GM19351 (cell line): ENCODE results near the gene RBM33.
"Not testable (repeated sequence)": the region's sequence is repeated elsewhere in the genome, so short reads cannot be mapped to it uniquely, and the experiment has no call there.

ENCODE experiments used
- ATAC-seq: cut with Tn5 transposase; IDR thresholded peaks from one replicate; pipeline ENCODE4 v1.9.1; 2021; ENCODE audit warnings: mild to moderate bottlenecking, moderate library complexity; ENCODE audit not compliant: unreplicated experiment

The RBM33 gene

GRCh38 chr7:155685791-155686160, 41.3 kb downstream of the RBM33 start:
- ATAC-seq = no peak

- ATAC-seq = not testable (repeated sequence)
These were observed 42.3 kb downstream of the RBM33 start for GRCh38 chr7:155686620-155687324.

DNA sequence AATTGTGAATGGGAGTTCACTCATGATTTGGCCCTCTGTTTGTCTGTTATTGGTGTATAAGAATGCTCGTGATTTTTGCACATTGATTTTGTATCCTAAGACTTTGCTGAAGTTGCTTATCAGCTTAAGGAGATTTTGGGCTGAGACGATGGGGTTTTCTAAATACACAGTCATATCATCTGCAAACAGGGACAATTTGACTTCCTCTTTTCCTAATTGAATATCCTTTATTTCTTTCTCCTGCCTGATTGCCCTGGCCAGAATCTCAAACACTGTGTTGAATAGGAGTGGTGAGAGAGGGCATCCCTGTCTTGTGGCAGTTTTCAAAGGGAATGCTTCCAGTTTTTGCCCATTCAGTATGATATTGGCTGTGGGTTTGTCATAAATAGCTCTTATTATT, 43.8 kb downstream of the RBM33 start:
- not testable (repeated sequence) for ATAC-seq

- not testable (repeated sequence) for ATAC-seq
These were observed 46.2 kb downstream of the RBM33 start for GRCh38 chr7:155690655-155691054.

- ATAC-seq = no peak
These were observed 47.9 kb downstream of the RBM33 start for GRCh38 chr7:155692317-155692716.

GRCh38 chr7:155693826-155694225, 49.4 kb downstream of the RBM33 start:
- ATAC-seq = no peak

GRCh38 chr7:155694851-155695250, 50.4 kb downstream of the RBM33 start:
- ATAC-seq = no peak

DNA sequence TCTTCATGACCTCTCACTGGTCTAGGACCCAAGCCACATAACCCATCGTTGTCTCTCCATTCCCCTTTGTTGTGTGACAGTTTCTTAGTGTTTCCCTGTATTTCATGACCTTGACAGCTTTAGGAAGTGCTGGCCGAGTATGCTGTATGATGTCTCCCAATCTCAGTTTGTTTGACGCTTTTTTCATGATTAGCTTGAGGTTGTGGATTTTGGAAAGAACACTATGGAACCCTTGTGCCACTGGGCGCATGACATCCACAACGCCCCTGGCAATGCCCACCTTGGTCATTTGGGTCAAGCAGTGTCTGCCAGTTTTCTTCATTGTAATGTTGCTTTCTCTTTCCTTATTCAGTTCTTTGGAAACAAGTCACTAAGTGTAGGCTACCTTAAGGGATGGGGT, 52.3 kb downstream of the RBM33 start:
- no peak for ATAC-seq

DNA sequence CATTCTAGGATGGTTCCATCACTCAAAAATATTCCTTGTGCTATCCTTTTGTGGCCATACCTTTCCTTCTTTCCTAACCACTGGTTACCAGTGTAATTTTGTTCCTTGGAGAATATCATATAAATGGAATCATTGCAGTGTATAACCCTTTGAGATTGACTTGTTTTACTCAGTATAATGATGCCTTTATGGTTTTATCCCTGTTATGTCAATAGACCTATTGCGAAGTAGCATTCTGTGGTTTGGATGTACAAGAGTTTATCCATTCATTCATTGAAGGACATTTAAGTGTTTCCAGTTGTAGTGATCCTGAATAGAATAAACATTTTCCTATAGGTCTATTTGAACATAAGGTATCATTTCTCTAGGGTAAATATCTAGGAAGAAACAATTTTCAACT, 54.2 kb downstream of the RBM33 start:
- ATAC-seq = no peak

DNA sequence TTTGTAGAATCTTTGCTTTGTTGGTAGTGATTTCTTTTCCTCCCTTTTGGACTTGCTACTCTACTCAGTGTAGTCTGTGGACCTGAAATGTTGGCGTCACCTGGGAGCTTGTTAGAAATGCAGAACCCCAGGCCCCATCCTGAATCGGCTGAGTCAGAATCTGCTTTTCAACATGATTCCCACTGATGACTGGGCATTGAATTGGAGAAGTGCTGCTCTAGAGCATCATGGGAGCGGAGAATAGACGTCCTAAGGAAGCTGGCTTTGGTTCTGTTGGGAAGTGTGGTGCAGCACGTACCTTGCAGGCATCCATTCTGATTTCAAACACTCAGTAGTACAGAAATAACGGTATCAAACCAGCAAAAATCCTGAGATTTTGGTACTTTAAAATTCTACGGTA, 54.7 kb downstream of the RBM33 start:
- no peak for ATAC-seq

GRCh38 chr7:155700847-155701246, 56.4 kb downstream of the RBM33 start:
- ATAC-seq = no peak

DNA sequence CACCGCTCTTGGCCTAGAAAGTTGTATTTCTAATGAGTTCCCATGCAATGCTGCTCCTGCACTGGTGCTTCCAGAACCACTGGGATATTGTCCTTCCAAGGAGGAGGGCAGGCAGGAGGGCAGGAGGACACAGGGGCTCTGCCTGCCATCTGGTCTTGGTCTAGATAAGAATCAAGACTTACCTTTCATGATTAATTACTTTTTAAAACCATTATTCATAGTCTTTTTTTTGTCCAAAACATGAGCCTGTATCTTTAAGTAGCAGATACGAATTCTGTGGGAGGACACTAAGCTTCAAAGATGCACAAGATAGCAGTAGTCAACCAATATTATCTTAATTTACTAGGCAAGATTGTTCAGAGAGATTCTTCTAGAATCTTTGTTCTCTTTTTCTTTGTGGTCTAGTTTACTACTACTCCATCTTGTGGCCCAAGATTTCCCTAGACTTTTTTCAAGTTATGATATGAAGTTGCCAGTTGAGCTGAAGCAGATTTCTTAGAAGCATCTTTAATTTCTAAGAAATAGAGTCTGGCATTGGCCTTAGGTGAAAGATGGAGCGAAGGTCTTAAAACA, 57.6 kb downstream of the RBM33 start:
- ATAC-seq = no peak

DNA sequence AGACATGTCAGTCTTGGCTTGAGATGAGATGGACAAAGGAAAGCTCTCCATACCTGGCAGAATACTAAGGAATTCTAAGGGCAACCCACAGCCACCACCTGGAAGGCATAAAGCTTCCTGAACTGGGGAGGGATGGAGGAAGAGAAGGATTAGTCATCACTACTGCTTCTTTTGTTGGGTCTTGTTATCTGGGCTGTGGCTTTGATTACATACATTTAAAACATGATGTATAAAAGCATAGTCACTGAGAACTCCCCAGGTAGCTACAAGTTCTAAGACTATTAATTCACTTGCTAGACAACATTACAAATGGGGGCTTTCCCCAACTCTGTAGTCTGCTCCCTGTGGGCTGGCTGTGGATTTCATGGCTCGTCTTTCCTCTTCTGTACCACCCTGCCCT, 58.2 kb downstream of the RBM33 start:
- ATAC-seq = no peak

GRCh38 chr7:155705623-155706360, 61.3 kb downstream of the RBM33 start:
- ATAC-seq = no peak

DNA sequence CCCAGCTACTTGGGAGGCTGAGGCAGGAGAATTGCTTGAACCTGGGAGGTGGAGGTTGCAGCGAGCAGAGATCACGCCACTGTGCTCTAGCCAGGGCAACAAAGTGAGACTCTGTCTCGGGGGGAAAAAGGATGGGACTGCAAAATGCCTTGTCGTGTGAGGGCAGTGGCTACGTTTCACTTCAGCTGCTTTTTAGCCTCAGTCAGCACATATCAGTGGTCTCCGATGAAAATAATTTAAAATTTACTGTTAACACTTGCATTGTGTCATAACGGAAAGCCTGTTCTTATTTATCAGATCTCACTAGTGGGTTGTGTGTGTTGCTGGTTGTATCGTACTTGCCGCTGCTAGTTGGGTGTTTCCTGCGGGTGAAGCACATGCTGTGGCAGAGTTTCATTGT, 61.9 kb downstream of the RBM33 start:
- no peak for ATAC-seq

- ATAC-seq = no peak
These were observed 65.0 kb downstream of the RBM33 start for GRCh38 chr7:155709453-155709852.

GRCh38 chr7:155710031-155710430, 65.6 kb downstream of the RBM33 start:
- ATAC-seq = no peak

- peak; percentile 66 for ATAC-seq
These were observed 66.1 kb downstream of the RBM33 start for GRCh38 chr7:155710530-155710929.

GRCh38 chr7:155711081-155711480, 66.6 kb downstream of the RBM33 start:
- no peak for ATAC-seq

- ATAC-seq = no peak
These were observed 68.9 kb downstream of the RBM33 start for GRCh38 chr7:155713384-155713783.

- no peak for ATAC-seq
These were observed 70.2 kb downstream of the RBM33 start for GRCh38 chr7:155714702-155715101.

DNA sequence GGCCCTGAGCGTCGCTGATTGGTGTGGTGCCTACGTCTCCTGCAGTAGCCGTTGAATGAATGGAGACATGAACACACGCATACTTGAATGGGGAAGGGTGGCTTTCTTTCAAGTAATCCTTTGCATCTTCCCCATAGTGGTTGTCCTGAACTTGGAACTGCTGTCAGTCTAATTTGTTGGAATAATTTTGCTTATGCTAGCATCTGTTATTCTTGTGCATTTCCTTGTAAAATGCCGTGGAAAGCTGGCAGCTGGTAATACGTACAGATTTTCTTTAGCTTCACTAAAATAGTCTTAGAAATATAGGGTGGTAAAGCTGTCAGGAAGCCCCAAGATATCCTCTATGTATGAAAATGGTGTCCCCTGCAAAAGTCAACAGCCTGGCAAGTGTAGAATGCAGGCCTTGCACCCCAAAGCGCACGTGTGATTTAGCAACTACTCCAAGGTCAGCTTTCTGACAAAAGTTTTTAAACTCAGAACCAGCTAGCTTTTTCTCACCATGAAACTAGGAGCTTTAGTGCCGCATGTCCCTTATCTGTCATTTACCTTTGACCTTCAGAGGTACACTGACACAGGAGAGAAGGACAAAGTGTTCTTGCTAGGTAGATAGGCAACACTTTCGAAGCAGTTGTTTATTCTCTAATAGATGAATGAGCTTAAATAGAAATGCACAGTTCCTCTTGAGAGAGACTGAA, 70.8 kb downstream of the RBM33 start:
- no peak for ATAC-seq
